GM23338 (cell line): ENCODE results near the gene XPC. TPM values are rescaled to one million over a fixed set of nuclear protein-coding genes. Genes with fewer than 3 reads are reported as not detected.

ENCODE experiments used
- ATAC-seq: fragments of 200-7000 bp; cut with Tn5 transposase; 3 replicates; pipeline ENCODE4 v1.9.1; 2020
- DNase-seq: peaks from one replicate; pipeline ENCODE4 v3.0.0-alpha.2; 2015; ENCODE audit warnings: low spot score
- H2AFZ ChIP-seq: fragments of 200-600 bp; sonication (generic); 2 replicates; pipeline ENCODE4 v1.8.0; 2016; ENCODE audit warnings: antibody characterized with exemption, mild to moderate bottlenecking, moderate library complexity
- H3F3A ChIP-seq: fragments of 200-600 bp; sonication (generic); replicated peaks from 2 replicates; pipeline ENCODE4 v1.8.0; 2017; ENCODE audit warnings: antibody characterized with exemption, mixed run types, low read depth
- H3K27ac ChIP-seq: fragments of 200-600 bp; sonication (generic); 2 replicates; pipeline ENCODE4 v1.6.1; 2016; ENCODE audit warnings: low read depth
- H3K27me3 ChIP-seq: fragments of 200-600 bp; sonication (generic); 2 replicates; pipeline ENCODE4 v1.8.0; 2016; ENCODE audit warnings: mild to moderate bottlenecking, mixed run types, moderate library complexity; ENCODE audit not compliant: insufficient read depth
- H3K36me3 ChIP-seq: fragments of 200-600 bp; sonication (generic); 2 replicates; pipeline ENCODE4 v1.8.0; 2016; ENCODE audit warnings: mild to moderate bottlenecking; ENCODE audit not compliant: insufficient read depth
- H3K4me1 ChIP-seq: fragments of 200-600 bp; sonication (generic); 2 replicates; pipeline ENCODE4 v1.8.0; 2016; ENCODE audit warnings: mild to moderate bottlenecking, moderate library complexity; ENCODE audit not compliant: insufficient read depth
- H3K4me2 ChIP-seq: fragments of 200-600 bp; sonication (generic); 2 replicates; pipeline ENCODE4 v1.7.1; 2017; ENCODE audit warnings: mixed run types
- H3K4me3 ChIP-seq: fragments of 200-600 bp; sonication (generic); 2 replicates; pipeline ENCODE4 v1.6.1; 2016; ENCODE audit warnings: mixed run types
- H3K79me2 ChIP-seq: fragments of 200-600 bp; sonication (generic); replicated peaks from 2 replicates; pipeline ENCODE4 v1.8.0; 2017; ENCODE audit warnings: mild to moderate bottlenecking; ENCODE audit not compliant: insufficient read depth
- H3K9me2 ChIP-seq: fragments of 200-600 bp; sonication (generic); 2 replicates; pipeline ENCODE4 v1.8.0; 2017; ENCODE audit not compliant: insufficient read depth
- H4K20me1 ChIP-seq: fragments of 200-600 bp; sonication (generic); replicated peaks from 2 replicates; pipeline ENCODE4 v1.8.0; 2017; ENCODE audit warnings: mild to moderate bottlenecking; ENCODE audit not compliant: insufficient read depth
- H3K27ac Mint-ChIP-seq: 2 replicates; pipeline ENCODE4 v1.8.0; 2020; ENCODE audit warnings: inconsistent platforms, mild to moderate bottlenecking, moderate library complexity, mixed read lengths
- H3K27me3 Mint-ChIP-seq: 3 replicates; pipeline ENCODE4 v1.8.0; 2022; ENCODE audit warnings: low read depth, mild to moderate bottlenecking, moderate library complexity, mixed read lengths, inconsistent platforms; ENCODE audit not compliant: insufficient read depth, poor library complexity
- H3K36me3 Mint-ChIP-seq: 3 replicates; pipeline ENCODE4 v1.8.0; 2021; ENCODE audit warnings: low read depth, mild to moderate bottlenecking, inconsistent platforms, moderate library complexity, mixed read lengths
- H3K4me1 Mint-ChIP-seq: 3 replicates; pipeline ENCODE4 v1.8.0; 2020; ENCODE audit warnings: mild to moderate bottlenecking, inconsistent platforms, mixed read lengths
- H3K4me3 Mint-ChIP-seq: 3 replicates; pipeline ENCODE4 v1.8.0; 2021; ENCODE audit warnings: moderate library complexity, mild to moderate bottlenecking, inconsistent platforms, mixed read lengths
- H3K9me3 Mint-ChIP-seq: 3 replicates; pipeline ENCODE4 v1.8.0; 2020; ENCODE audit warnings: moderate library complexity, mild to moderate bottlenecking, inconsistent platforms, mixed read lengths
- EZH2 ChIP-seq: fragments of 200-600 bp; sonication (generic); IDR thresholded peaks from one replicate; pipeline ENCODE4 v1.8.0; 2017; ENCODE audit warnings: antibody characterized with exemption, mild to moderate bottlenecking, low read depth; ENCODE audit not compliant: unreplicated experiment
- JUNB ChIP-seq: IDR thresholded peaks from one replicate; pipeline ENCODE4 v1.6.1; 2016; ENCODE audit warnings: antibody characterized with exemption; ENCODE audit not compliant: unreplicated experiment
- NANOG ChIP-seq: IDR thresholded peaks from 2 replicates; pipeline ENCODE4 v1.6.1; 2016; ENCODE audit warnings: antibody characterized with exemption, borderline replicate concordance
- STAT1 ChIP-seq: IDR thresholded peaks from one replicate; pipeline ENCODE4 v1.6.1; 2016; ENCODE audit warnings: antibody characterized with exemption; ENCODE audit not compliant: unreplicated experiment
- ZNF114 ChIP-seq: fragments of 250-450 bp; sonication (Bioruptor Pico); IDR thresholded peaks from 2 replicates; pipeline ENCODE4 v1.5.0; 2020; ENCODE audit warnings: mild to moderate bottlenecking, moderate library complexity
- ZNF331 ChIP-seq: fragments of 250-450 bp; sonication (Bioruptor Pico); IDR thresholded peaks from 2 replicates; pipeline ENCODE4 v1.5.0; 2020; ENCODE audit warnings: low read depth, mild to moderate bottlenecking, moderate library complexity
- polyA plus RNA-seq: library from polyadenylated mRNA; unstranded; fragments of >200 nt; fragmentation: Nextera tagmentation; extraction: Ambion mirVana; gene quantifications from 2 replicates; pipeline ENCODE4 v1.2.1, GENCODE V29; 2016
- total RNA-seq: library from RNA; depleted of rRNA; stranded (reverse); fragments of >200 nt; shearing (Covaris generic); gene quantifications from 2 replicates; pipeline ENCODE4 v1.2.3, GENCODE V29; 2014
- TF ChIP-seq, protein P1 (sequence below): IDR thresholded peaks from 2 replicates; pipeline ENCODE4 v1.6.1; 2016; ENCODE audit warnings: antibody characterized with exemption
- TF ChIP-seq, protein P2 (sequence below): IDR thresholded peaks from one replicate; pipeline ENCODE4 v1.6.1; 2018; ENCODE audit warnings: antibody characterized with exemption; ENCODE audit not compliant: unreplicated experiment

The XPC gene
- total and polyA plus RNA-seq, 2 experiments from 2014 or later: 34.9 to 41.5 TPM

DNA sequence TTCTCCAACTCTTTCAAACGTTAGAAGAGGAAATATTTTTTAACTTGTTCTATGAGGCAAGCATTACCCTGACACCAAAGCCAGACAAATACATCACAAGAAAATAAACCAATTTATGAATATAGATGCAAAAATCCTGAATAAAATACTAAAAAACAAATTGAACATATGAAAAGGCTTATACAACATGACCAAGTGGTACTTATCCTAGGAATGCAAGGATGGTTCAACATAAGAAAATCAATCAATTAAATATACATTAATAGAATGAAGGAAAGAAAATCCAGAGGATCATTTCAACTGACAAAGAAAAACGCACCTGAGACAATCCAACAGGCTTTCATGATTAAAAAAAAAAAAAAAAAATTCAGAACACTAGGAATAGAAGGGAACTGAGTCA, 17.1 kb downstream of the XPC start:
- no peak overlapping the region for H3K4me3 Mint-ChIP-seq
- H3K36me3 Mint-ChIP-seq: peaks cover 93% of the 10 kb centered on the region

DNA sequence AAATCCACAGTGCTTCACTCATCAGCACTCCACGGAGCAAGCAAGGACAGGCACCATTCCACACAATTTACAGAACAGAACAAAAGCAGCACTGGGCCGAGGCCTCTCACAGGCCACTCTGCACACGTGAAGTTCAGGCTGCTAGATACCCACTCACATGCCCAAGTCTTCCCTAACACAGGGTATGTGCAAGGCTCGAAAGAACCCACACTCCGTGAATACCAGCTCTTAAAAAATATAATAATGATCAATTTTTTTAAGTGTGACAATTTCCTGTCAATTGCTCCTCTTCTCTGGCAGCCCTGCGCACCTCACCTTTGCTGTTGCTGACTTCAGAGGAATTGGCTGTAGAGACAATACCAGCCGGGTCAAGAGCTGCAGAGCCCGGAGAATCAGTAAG, 19.0 kb downstream of the XPC start:
- H4K20me1 ChIP-seq: 0 out of 2 replicates have a peak, but pooled peaks cover under 1% of the 10 kb centered on the region
- H3K27ac Mint-ChIP-seq: no peak overlapping the region
- no peak overlapping the region for H3K4me3 ChIP-seq
- H3K4me3 Mint-ChIP-seq: no peak overlapping the region
- no peak overlapping the region for H3K27ac ChIP-seq
- no peaks in the 10 kb centered on the region for H3F3A ChIP-seq
- ATAC-seq: no peak
- H3K4me1 Mint-ChIP-seq: no peaks in the 10 kb centered on the region
- peaks cover 88% of the 10 kb centered on the region for H3K36me3 Mint-ChIP-seq
- H3K4me2 ChIP-seq: no peak overlapping the region
- no peak overlapping the region for H2AFZ ChIP-seq
- no peaks in the 10 kb centered on the region for H3K4me1 ChIP-seq
- H3K9me3 Mint-ChIP-seq: peaks cover 7% of the 10 kb centered on the region; the same call in 2 of the 3 replicates
- 0 out of 2 replicates have a peak, but pooled peaks cover 3% of the 10 kb centered on the region for H3K79me2 ChIP-seq
- no peaks in the 10 kb centered on the region for H3K27me3 ChIP-seq
- DNase-seq: no peak
- TF ChIP-seq ZNF331 (no peak), EZH2 (no peak), ZNF114 (CRISPR knock-in tag) (no peak), JUNB (no peak)
- TF ChIP-seq, protein P1, sequence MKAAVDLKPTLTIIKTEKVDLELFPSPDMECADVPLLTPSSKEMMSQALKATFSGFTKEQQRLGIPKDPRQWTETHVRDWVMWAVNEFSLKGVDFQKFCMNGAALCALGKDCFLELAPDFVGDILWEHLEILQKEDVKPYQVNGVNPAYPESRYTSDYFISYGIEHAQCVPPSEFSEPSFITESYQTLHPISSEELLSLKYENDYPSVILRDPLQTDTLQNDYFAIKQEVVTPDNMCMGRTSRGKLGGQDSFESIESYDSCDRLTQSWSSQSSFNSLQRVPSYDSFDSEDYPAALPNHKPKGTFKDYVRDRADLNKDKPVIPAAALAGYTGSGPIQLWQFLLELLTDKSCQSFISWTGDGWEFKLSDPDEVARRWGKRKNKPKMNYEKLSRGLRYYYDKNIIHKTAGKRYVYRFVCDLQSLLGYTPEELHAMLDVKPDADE: no peak
- no peaks in the 10 kb centered on the region for H3K9me2 ChIP-seq
- H3K36me3 ChIP-seq: peaks cover 57% of the 10 kb centered on the region
- peaks cover 2% of the 10 kb centered on the region for H3K27me3 Mint-ChIP-seq

More for the DNA sequence above, 17.1 kb downstream of the XPC start:
- Histone ChIP-seq H3K36me3 (peaks cover 57% of the 10 kb centered on the region), H3K4me3 (no peak overlapping the region), H3K4me1 (no peaks in the 10 kb centered on the region), H3F3A (no peaks in the 10 kb centered on the region), H3K27ac (no peak overlapping the region), H3K27me3 (no peaks in the 10 kb centered on the region), H2AFZ (no peak overlapping the region), H4K20me1 (0 out of 2 replicates have a peak, but pooled peaks cover 3% of the 10 kb centered on the region), H3K4me2 (no peak overlapping the region), H3K79me2 (0 out of 2 replicates have a peak, but pooled peaks cover 3% of the 10 kb centered on the region), H3K9me2 (no peaks in the 10 kb centered on the region)
- Mint-ChIP-seq H3K9me3 (peaks cover 7% of the 10 kb centered on the region; the same call in 2 of the 3 replicates), H3K4me1 (no peaks in the 10 kb centered on the region), H3K27me3 (peaks cover 2% of the 10 kb centered on the region), H3K27ac (no peak overlapping the region)
- TF ChIP-seq, protein P2, sequence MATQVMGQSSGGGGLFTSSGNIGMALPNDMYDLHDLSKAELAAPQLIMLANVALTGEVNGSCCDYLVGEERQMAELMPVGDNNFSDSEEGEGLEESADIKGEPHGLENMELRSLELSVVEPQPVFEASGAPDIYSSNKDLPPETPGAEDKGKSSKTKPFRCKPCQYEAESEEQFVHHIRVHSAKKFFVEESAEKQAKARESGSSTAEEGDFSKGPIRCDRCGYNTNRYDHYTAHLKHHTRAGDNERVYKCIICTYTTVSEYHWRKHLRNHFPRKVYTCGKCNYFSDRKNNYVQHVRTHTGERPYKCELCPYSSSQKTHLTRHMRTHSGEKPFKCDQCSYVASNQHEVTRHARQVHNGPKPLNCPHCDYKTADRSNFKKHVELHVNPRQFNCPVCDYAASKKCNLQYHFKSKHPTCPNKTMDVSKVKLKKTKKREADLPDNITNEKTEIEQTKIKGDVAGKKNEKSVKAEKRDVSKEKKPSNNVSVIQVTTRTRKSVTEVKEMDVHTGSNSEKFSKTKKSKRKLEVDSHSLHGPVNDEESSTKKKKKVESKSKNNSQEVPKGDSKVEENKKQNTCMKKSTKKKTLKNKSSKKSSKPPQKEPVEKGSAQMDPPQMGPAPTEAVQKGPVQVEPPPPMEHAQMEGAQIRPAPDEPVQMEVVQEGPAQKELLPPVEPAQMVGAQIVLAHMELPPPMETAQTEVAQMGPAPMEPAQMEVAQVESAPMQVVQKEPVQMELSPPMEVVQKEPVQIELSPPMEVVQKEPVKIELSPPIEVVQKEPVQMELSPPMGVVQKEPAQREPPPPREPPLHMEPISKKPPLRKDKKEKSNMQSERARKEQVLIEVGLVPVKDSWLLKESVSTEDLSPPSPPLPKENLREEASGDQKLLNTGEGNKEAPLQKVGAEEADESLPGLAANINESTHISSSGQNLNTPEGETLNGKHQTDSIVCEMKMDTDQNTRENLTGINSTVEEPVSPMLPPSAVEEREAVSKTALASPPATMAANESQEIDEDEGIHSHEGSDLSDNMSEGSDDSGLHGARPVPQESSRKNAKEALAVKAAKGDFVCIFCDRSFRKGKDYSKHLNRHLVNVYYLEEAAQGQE: no peak
- TF ChIP-seq NANOG (no peak), STAT1 (no peak), JUNB (no peak)
- ATAC-seq (no peak), DNase-seq (no peak)
